ENCODE measurements around the gene MMRN2. TPM values are rescaled to one million over a fixed set of nuclear protein-coding genes. Genes with fewer than 3 reads are reported as not detected.
"Not testable (repeated sequence)": the region's sequence is repeated elsewhere in the genome, so short reads cannot be mapped to it uniquely, and the experiment has no call there.

The MMRN2 gene, protein sequence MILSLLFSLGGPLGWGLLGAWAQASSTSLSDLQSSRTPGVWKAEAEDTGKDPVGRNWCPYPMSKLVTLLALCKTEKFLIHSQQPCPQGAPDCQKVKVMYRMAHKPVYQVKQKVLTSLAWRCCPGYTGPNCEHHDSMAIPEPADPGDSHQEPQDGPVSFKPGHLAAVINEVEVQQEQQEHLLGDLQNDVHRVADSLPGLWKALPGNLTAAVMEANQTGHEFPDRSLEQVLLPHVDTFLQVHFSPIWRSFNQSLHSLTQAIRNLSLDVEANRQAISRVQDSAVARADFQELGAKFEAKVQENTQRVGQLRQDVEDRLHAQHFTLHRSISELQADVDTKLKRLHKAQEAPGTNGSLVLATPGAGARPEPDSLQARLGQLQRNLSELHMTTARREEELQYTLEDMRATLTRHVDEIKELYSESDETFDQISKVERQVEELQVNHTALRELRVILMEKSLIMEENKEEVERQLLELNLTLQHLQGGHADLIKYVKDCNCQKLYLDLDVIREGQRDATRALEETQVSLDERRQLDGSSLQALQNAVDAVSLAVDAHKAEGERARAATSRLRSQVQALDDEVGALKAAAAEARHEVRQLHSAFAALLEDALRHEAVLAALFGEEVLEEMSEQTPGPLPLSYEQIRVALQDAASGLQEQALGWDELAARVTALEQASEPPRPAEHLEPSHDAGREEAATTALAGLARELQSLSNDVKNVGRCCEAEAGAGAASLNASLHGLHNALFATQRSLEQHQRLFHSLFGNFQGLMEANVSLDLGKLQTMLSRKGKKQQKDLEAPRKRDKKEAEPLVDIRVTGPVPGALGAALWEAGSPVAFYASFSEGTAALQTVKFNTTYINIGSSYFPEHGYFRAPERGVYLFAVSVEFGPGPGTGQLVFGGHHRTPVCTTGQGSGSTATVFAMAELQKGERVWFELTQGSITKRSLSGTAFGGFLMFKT
- total RNA-seq, result 10 to 100 TPM; 24.6 to 26.1 TPM

DNA sequence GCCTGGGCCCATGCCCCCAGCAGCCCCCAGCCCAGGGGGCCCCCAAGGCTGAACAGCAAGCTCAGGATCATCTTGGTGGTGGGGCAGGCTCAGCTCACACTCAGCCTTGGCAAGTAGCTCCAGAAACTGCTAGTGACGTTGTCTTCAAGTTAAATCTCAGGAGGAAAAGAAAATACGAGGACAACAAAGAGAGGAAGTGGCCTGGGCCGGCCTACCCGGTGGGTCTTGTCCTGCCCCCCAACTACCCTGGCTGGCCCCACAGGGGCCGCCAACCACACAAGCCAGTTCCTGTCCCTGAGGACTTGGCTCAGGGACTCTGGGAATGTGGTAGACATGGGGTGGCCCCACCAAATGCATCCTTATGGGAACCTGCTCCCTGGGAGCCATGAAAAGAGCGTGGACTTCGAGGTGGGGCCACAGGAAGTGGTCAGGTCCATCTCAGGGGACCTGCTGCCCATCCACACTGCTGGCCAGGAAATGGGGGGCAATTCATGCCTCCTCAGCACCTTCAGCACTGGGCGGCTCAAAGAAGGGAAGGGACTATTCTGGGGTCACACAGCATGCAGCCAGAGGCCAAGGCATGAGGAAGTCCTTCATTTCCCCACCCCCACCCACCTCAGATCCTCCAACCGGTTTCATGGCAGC is at the start of gene MMRN2:
TSS of gene MMRN2 (minus strand) at position 145 of the 645 bp plus-strand sequence. CDS start at position 71, 74 bp downstream.
- Histone ChIP-seq H3K4me1 (replicated peaks) (no peaks in the 10 kb centered on the region), H3K9me3 (no peaks in the 10 kb centered on the region), H3K4me3 (peak within 1 kb of the TSS; percentile 0 to 2), H3K27me3 (replicated peaks; ENCODE audit: insufficient read depth) (no peaks in the 10 kb centered on the region), H3K27ac (peak within 1 kb of the TSS; percentile 26 to 31), H3K36me3 (no peaks in the 10 kb centered on the region)
- 58% methylated on average over 7 of the region's 9 CpGs for WGBS
- intact Hi-C loops (cut with DNase I), result no loop called here
- TF ChIP-seq, protein P1, sequence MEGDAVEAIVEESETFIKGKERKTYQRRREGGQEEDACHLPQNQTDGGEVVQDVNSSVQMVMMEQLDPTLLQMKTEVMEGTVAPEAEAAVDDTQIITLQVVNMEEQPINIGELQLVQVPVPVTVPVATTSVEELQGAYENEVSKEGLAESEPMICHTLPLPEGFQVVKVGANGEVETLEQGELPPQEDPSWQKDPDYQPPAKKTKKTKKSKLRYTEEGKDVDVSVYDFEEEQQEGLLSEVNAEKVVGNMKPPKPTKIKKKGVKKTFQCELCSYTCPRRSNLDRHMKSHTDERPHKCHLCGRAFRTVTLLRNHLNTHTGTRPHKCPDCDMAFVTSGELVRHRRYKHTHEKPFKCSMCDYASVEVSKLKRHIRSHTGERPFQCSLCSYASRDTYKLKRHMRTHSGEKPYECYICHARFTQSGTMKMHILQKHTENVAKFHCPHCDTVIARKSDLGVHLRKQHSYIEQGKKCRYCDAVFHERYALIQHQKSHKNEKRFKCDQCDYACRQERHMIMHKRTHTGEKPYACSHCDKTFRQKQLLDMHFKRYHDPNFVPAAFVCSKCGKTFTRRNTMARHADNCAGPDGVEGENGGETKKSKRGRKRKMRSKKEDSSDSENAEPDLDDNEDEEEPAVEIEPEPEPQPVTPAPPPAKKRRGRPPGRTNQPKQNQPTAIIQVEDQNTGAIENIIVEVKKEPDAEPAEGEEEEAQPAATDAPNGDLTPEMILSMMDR (IDR thresholded peaks at IDR 0.05), result no peak
- TF ChIP-seq POLR2A (IDR thresholded peaks at IDR 0.05), result no peak
- TF ChIP-seq POLR2AphosphoS5 (IDR thresholded peaks at IDR 0.05), result no peak
- DNase-seq (ENCODE audit: low spot score), result no peak

DNA sequence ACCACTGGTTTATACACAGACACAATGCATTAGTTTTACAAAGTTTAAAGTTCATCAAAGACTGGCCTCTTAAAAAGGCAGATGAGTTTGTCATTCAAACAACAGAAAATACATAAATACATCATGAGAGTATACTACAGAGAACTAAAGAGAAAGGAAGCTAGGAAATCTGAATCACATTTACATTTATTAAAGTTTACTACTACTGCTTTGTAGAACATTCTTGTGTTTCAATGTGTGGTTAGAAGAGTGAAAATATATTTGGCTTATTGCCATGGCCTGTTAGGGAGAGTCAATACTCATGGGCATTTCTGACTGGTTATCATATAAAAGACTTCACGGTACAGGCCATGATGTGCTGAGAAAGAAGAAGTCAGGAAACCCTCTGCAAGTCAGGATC is 49.7 kb upstream of the MMRN2 start:
- H3K4me1 ChIP-seq (replicated peaks); H3K9me3 ChIP-seq; intact Hi-C loops (cut with DNase I); H3K27me3 ChIP-seq (replicated peaks; ENCODE audit: insufficient read depth); H3K4me3 ChIP-seq; H3K36me3 ChIP-seq: not testable (repeated sequence)
- peak overlapping the region in 1 of 2 donors; percentile 64 for H3K27ac ChIP-seq
- peak; percentile 20 for DNase-seq (ENCODE audit: low spot score)
- 0% methylated on average over 1 of the region's 1 CpG for WGBS

DNA sequence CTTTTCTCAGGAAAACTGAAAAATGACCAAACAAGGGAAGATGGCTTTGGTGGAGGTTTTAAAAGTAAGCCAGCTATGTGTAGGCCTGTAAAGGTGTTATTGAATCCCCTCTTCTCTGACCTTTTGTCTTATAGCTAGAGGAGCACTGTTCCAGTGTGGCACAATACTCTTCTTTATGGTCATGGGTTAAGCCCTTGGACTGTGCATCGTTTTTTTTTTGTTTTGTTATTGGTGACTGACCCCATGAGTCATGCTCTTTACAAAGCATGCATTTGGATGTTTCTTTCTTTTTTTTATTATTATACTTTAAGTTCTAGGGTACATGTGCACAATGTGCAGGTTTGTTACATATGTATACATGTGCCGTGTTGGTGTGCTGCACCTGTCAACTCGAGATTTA is 43.1 kb upstream of the MMRN2 start:
- TF ChIP-seq POLR2A (IDR thresholded peaks at IDR 0.05), result no peak
- TF ChIP-seq POLR2AphosphoS5 (IDR thresholded peaks at IDR 0.05), result no peak
- TF ChIP-seq, protein P1 (IDR thresholded peaks at IDR 0.05), result no peak
- H3K27me3 ChIP-seq (replicated peaks; ENCODE audit: insufficient read depth), result no peaks in the 10 kb centered on the region
- H3K4me1 ChIP-seq (replicated peaks), result no peaks in the 10 kb centered on the region
- H3K27ac ChIP-seq, result no peak overlapping the region
- no peak overlapping the region for H3K4me3 ChIP-seq
- no peak for DNase-seq (ENCODE audit: low spot score)
- intact Hi-C loops (cut with DNase I), result no loop called here
- H3K36me3 ChIP-seq, result no peaks in the 10 kb centered on the region
- WGBS, result 73% methylated on average over 3 of the region's 3 CpGs
- H3K9me3 ChIP-seq, result no peaks in the 10 kb centered on the region

DNA sequence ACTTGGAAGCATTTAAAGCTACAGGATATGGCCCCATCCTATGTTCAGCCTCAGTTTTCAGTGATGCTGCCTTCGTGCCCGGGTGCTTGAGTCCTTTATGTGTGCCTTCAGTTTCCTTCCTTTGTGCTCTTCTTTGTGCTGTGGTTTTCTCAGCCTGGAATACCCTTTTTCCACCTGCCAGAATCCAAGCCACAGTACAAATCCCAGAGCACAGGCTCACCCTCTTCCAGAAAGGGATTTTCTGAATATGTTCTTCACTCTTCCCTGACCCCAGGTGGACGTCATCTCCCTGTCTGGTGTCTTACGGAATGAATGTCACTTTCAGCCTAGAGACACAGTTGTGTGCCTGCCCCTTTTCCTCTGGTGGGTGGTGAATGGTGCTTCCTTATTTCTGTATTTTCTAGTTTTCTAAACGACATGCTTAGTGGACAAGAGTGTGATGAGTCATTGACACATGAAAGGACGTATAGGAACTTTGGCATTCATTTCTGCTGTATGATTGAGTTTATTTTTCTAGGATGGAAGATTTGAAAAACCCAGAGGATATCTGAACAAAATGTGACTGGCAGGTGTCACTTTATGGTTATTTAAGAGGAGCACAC is 42.5 kb upstream of the MMRN2 start:
- H3K27me3 ChIP-seq (replicated peaks; ENCODE audit: insufficient read depth); H3K36me3 ChIP-seq; intact Hi-C loops (cut with DNase I); H3K4me1 ChIP-seq (replicated peaks); DNase-seq (ENCODE audit: low spot score); H3K4me3 ChIP-seq; H3K27ac ChIP-seq; H3K9me3 ChIP-seq: not testable (repeated sequence)
- WGBS, result 75% methylated on average over 6 of the region's 6 CpGs

DNA sequence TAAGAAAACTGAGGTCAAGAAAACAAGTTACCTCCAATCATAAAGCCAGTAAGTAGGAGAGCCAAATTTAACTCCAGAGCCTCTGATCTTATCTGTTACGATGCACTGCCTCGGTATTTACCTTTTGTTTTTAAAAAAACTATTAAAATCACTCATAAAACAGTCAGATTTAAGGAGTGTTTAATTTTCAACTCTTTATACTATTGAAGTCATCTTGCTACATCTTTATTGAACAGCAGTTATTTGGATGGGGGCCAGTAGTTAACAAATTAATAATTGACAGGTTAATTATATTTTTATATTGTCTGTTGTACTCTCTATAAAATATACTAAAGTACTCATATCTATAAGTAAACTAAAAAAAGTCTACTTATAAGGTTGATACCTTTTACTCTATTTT is 35.5 kb upstream of the MMRN2 start:
- no peaks in the 10 kb centered on the region for H3K9me3 ChIP-seq
- H3K4me1 ChIP-seq (replicated peaks), result peaks cover 8% of the 10 kb centered on the region
- intact Hi-C loops (cut with DNase I), result no loop called here
- H3K4me3 ChIP-seq, result no peak overlapping the region
- H3K27me3 ChIP-seq (replicated peaks; ENCODE audit: insufficient read depth), result no peaks in the 10 kb centered on the region
- no peak overlapping the region for H3K27ac ChIP-seq
- WGBS, result 31% methylated on average over 2 of the region's 2 CpGs
- TF ChIP-seq POLR2AphosphoS5 (IDR thresholded peaks at IDR 0.05) (peak; percentile 34), POLR2A (IDR thresholded peaks at IDR 0.05) (no peak)
- no peaks in the 10 kb centered on the region for H3K36me3 ChIP-seq
- no peak for DNase-seq (ENCODE audit: low spot score)

DNA sequence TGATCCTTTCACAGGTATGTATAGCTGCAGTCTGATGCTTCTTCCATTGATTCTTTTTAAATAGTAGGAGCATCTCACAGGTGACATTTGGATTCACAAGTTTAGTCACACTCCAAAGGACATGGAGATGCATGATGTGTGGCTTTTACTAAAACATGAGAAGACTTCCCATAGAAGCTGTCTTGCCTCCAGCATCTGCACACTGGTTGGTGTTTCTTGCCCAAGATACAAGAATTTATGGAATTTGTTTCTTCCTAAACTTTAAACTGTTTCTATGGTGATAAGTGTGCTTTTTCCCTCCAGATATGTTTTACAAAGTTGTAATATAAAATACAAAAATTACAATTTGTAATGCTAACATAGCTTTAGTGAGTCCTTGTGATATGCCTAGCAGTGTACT is 35.0 kb upstream of the MMRN2 start:
- H3K27ac ChIP-seq, result no peak overlapping the region
- H3K4me3 ChIP-seq, result no peak overlapping the region
- no peak for TF ChIP-seq POLR2A (IDR thresholded peaks at IDR 0.05)
- TF ChIP-seq, protein P1 (IDR thresholded peaks at IDR 0.05), result no peak
- intact Hi-C loops (cut with DNase I), result no loop called here
- H3K27me3 ChIP-seq (replicated peaks; ENCODE audit: insufficient read depth), result no peaks in the 10 kb centered on the region
- H3K9me3 ChIP-seq, result no peaks in the 10 kb centered on the region
- peaks cover 8% of the 10 kb centered on the region for H3K4me1 ChIP-seq (replicated peaks)
- DNase-seq (ENCODE audit: low spot score), result no peak
- no peaks in the 10 kb centered on the region for H3K36me3 ChIP-seq

DNA sequence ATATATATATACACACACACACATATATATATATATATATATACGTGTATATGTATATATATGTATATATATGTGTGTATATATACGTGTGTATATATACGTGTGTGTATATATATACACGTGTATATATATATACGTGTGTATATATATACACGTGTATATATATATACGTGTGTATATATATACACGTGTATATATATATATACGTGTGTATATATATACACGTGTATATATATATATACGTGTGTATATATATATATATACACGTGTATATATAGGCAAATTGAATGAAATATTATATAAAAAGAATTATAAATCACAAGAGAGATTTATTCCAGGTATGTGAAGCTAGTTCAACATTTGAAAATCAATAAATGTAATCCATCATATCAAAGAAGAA is 33.9 kb upstream of the MMRN2 start:
- intact Hi-C loops (cut with DNase I); H3K27ac ChIP-seq; H3K4me1 ChIP-seq (replicated peaks); H3K27me3 ChIP-seq (replicated peaks; ENCODE audit: insufficient read depth); H3K9me3 ChIP-seq; H3K4me3 ChIP-seq; DNase-seq (ENCODE audit: low spot score); H3K36me3 ChIP-seq: not testable (repeated sequence)
- 80% methylated on average over 12 of the region's 12 CpGs for WGBS
